MM.1S (cell line): ENCODE data around the gene ZNF710.

ENCODE experiments used
- DNase-seq: peaks from one replicate; pipeline ENCODE4 v3.0.0-alpha.2; 2015
- H2AFZ ChIP-seq: fragments of 300-600 bp; sonication (generic); 2 replicates; pipeline ENCODE4 v1.6.0; 2016; ENCODE audit warnings: antibody characterized with exemption, low read length
- H3F3A ChIP-seq: fragments of 300-600 bp; sonication (generic); 2 replicates; pipeline ENCODE4 v1.6.1; 2016; ENCODE audit warnings: mild to moderate bottlenecking, antibody characterized with exemption, low read length, moderate library complexity, mixed read lengths; ENCODE audit not compliant: insufficient read depth
- H3K27ac ChIP-seq: fragments of 300-600 bp; sonication (generic); 2 replicates; pipeline ENCODE4 v1.5.1; 2016; ENCODE audit warnings: mild to moderate bottlenecking, low read length
- H3K27me3 ChIP-seq: fragments of 300-600 bp; sonication (generic); replicated peaks from 2 replicates; pipeline ENCODE4 v1.6.0; 2016; ENCODE audit warnings: low read length; ENCODE audit not compliant: insufficient read depth
- H3K36me3 ChIP-seq: fragments of 300-600 bp; sonication (generic); replicated peaks from 2 replicates; pipeline ENCODE4 v1.6.1; 2016; ENCODE audit warnings: mild to moderate bottlenecking, low read length, mixed read lengths; ENCODE audit not compliant: insufficient read depth
- H3K4me1 ChIP-seq: fragments of 300-600 bp; sonication (generic); 2 replicates; pipeline ENCODE4 v1.6.1; 2016; ENCODE audit warnings: low read length, mixed read lengths
- H3K4me2 ChIP-seq: fragments of 300-600 bp; sonication (generic); 2 replicates; pipeline ENCODE4 v1.6.0; 2016; ENCODE audit warnings: low read depth, low read length
- H3K4me3 ChIP-seq: fragments of 300-600 bp; sonication (generic); 2 replicates; pipeline ENCODE4 v1.5.1; 2016; ENCODE audit warnings: low read length, mixed read lengths
- H3K79me2 ChIP-seq: fragments of 300-600 bp; sonication (generic); 2 replicates; pipeline ENCODE4 v1.6.1; 2016; ENCODE audit warnings: mixed run types, low read length, mixed read lengths
- H3K9ac ChIP-seq: fragments of 300-600 bp; sonication (generic); 2 replicates; pipeline ENCODE4 v1.6.1; 2016; ENCODE audit warnings: low read length, mixed read lengths
- H3K9me2 ChIP-seq: fragments of 300-600 bp; sonication (generic); replicated peaks from 2 replicates; pipeline ENCODE4 v1.6.1; 2016; ENCODE audit warnings: mild to moderate bottlenecking, low read length, mixed read lengths; ENCODE audit not compliant: insufficient read depth
- H3K9me3 ChIP-seq: fragments of 300-600 bp; sonication (generic); replicated peaks from 2 replicates; pipeline ENCODE4 v1.6.1; 2016; ENCODE audit warnings: mild to moderate bottlenecking, low read length, mixed read lengths; ENCODE audit not compliant: insufficient read depth
- H4K20me1 ChIP-seq: fragments of 300-600 bp; sonication (generic); 2 replicates; pipeline ENCODE4 v1.6.1; 2016; ENCODE audit warnings: mild to moderate bottlenecking, low read length, moderate library complexity, mixed read lengths; ENCODE audit not compliant: insufficient read depth
- CTCF ChIP-seq: fragments of 300-600 bp; sonication (generic); IDR thresholded peaks from 2 replicates; pipeline ENCODE4 v1.5.1; 2016; ENCODE audit warnings: antibody characterized with exemption, low read length, mixed read lengths
- EZH2 ChIP-seq: fragments of 300-600 bp; sonication (generic); optimal IDR thresholded peaks from 2 replicates; pipeline ENCODE3; 2017; ENCODE audit warnings: low read depth, mild to moderate bottlenecking, antibody characterized with exemption, low read length, mixed read lengths
- EZH2phosphoT487 ChIP-seq: fragments of 300-600 bp; sonication (generic); IDR thresholded peaks from 2 replicates; pipeline ENCODE4 v1.6.1; 2018; ENCODE audit warnings: antibody characterized with exemption, low read length

The ZNF710 gene

GRCh38 chr15:90063770-90064247, 62.7 kb downstream of the ZNF710 start:
- H3K79me2 ChIP-seq = peaks cover 63% of the 10 kb centered on the region
- H3K9me2 ChIP-seq = no peaks in the 10 kb centered on the region
- no peak overlapping the region for H3K27ac ChIP-seq
- peaks cover 11% of the 10 kb centered on the region for H3K4me1 ChIP-seq
- H2AFZ ChIP-seq = no peak overlapping the region
- H3K4me3 ChIP-seq = no peak overlapping the region
- no peaks in the 10 kb centered on the region for H3K27me3 ChIP-seq
- H3K4me2 ChIP-seq = no peak overlapping the region
- no peak overlapping the region for H3K9ac ChIP-seq
- DNase-seq = no peak
- peaks cover 12% of the 10 kb centered on the region for H3F3A ChIP-seq
- TF ChIP-seq CTCF (no peak), EZH2 (no peak), EZH2phosphoT487 (no peak)
- no peaks in the 10 kb centered on the region for H3K9me3 ChIP-seq
- H3K36me3 ChIP-seq = no peaks in the 10 kb centered on the region; the same call in 1 of the 2 replicates
- H4K20me1 ChIP-seq = no peaks in the 10 kb centered on the region

- no peak for DNase-seq
- H3K4me2 ChIP-seq = no peak overlapping the region
- peaks cover 9% of the 10 kb centered on the region for H3K4me1 ChIP-seq
- peaks cover 7% of the 10 kb centered on the region for H3F3A ChIP-seq
- no peak for TF ChIP-seq EZH2phosphoT487
- TF ChIP-seq EZH2 = no peak
- TF ChIP-seq CTCF = no peak
- no peaks in the 10 kb centered on the region for H4K20me1 ChIP-seq
- no peaks in the 10 kb centered on the region for H3K9me2 ChIP-seq
- no peaks in the 10 kb centered on the region for H3K9me3 ChIP-seq
- H3K36me3 ChIP-seq = no peaks in the 10 kb centered on the region; the same call in 1 of the 2 replicates
- no peak overlapping the region for H2AFZ ChIP-seq
- no peak overlapping the region for H3K4me3 ChIP-seq
- H3K27me3 ChIP-seq = no peaks in the 10 kb centered on the region
- peaks cover 62% of the 10 kb centered on the region for H3K79me2 ChIP-seq
- no peak overlapping the region for H3K27ac ChIP-seq
- H3K9ac ChIP-seq = no peak overlapping the region
These were observed 64.0 kb downstream of the ZNF710 start for GRCh38 chr15:90064911-90065681.

GRCh38 chr15:90065682-90066049, 64.5 kb downstream of the ZNF710 start:
- Histone ChIP-seq H3K36me3 (no peaks in the 10 kb centered on the region; the same call in 1 of the 2 replicates), H3K27me3 (no peaks in the 10 kb centered on the region), H3F3A (peaks cover 10% of the 10 kb centered on the region), H4K20me1 (no peaks in the 10 kb centered on the region), H3K9ac (no peak overlapping the region), H3K9me3 (no peaks in the 10 kb centered on the region), H3K4me3 (no peak overlapping the region), H3K9me2 (no peaks in the 10 kb centered on the region), H2AFZ (no peak overlapping the region), H3K4me1 (peaks cover 12% of the 10 kb centered on the region), H3K4me2 (no peak overlapping the region), H3K79me2 (peaks cover 56% of the 10 kb centered on the region), H3K27ac (no peak overlapping the region)
- no peak for DNase-seq
- TF ChIP-seq CTCF (no peak), EZH2phosphoT487 (no peak), EZH2 (no peak)
